Measurements from ENCODE around the gene NMNAT2. TPM values are rescaled to one million over a fixed set of nuclear protein-coding genes. Genes with fewer than 3 reads are reported as not detected.

NMNAT2 gene
- total and polyA plus RNA-seq, 2 experiments from 2014 or later, result 3.6 to 10.0 TPM

DNA sequence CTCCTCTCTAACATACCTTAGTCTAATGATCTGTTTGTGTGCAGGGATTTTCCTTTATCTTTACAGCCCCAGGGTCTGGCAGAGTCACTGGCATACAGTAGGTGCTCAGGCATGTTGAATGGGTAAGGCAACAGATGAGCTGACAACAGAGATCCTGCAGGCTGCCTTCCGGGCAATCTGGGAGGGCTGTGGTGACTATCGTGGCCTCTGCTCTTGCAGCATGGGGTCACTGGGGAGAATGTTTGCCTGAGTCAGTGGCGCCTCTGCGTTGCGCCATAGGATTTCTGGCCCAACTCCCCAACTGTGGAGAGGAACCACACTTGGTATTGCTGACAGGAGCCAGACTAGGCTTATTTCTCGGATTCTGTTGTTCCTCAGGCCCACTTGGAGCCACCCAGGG, 138.3 kb downstream of the NMNAT2 start:
- Histone ChIP-seq H3F3A (replicated peaks; ENCODE audit: low read depth) (peaks cover 6% of the 10 kb centered on the region; the same call in 1 of the 2 replicates), H4K20me1 (replicated peaks; ENCODE audit: insufficient read depth) (no peaks in the 10 kb centered on the region), H3K27me3 (ENCODE audit: insufficient read depth) (no peaks in the 10 kb centered on the region), H3K9me2 (ENCODE audit: insufficient read depth) (no peaks in the 10 kb centered on the region), H3K36me3 (ENCODE audit: insufficient read depth) (no peaks in the 10 kb centered on the region), H3K27ac (ENCODE audit: low read depth) (0 out of 2 replicates have a peak overlapping the region, but pooled peaks have one; percentile 88), H3K79me2 (replicated peaks; ENCODE audit: insufficient read depth) (no peaks in the 10 kb centered on the region), H3K4me1 (ENCODE audit: insufficient read depth) (peaks cover 18% of the 10 kb centered on the region), H2AFZ (no peak overlapping the region), H3K4me2 (no peak overlapping the region), H3K4me3 (no peak overlapping the region)
- H3K4me3 Mint-ChIP-seq, result no peak overlapping the region
- no peaks in the 10 kb centered on the region for H3K36me3 Mint-ChIP-seq (ENCODE audit: low read depth)
- no peak for TF ChIP-seq REST (IDR thresholded peaks at IDR 0.05; ENCODE audit: unreplicated experiment)
- TF ChIP-seq JUNB (IDR thresholded peaks at IDR 0.05; ENCODE audit: unreplicated experiment), result no peak
- no peaks in the 10 kb centered on the region; the same call in 2 of the 3 replicates for H3K9me3 Mint-ChIP-seq
- DNase-seq (ENCODE audit: low spot score) (no peak), ATAC-seq (no peak)
- no peak overlapping the region for H3K27ac Mint-ChIP-seq
- H3K4me1 Mint-ChIP-seq, result peaks cover 32% of the 10 kb centered on the region
- H3K27me3 Mint-ChIP-seq (ENCODE audit: insufficient read depth, low read depth, poor library complexity), result no peaks in the 10 kb centered on the region

DNA sequence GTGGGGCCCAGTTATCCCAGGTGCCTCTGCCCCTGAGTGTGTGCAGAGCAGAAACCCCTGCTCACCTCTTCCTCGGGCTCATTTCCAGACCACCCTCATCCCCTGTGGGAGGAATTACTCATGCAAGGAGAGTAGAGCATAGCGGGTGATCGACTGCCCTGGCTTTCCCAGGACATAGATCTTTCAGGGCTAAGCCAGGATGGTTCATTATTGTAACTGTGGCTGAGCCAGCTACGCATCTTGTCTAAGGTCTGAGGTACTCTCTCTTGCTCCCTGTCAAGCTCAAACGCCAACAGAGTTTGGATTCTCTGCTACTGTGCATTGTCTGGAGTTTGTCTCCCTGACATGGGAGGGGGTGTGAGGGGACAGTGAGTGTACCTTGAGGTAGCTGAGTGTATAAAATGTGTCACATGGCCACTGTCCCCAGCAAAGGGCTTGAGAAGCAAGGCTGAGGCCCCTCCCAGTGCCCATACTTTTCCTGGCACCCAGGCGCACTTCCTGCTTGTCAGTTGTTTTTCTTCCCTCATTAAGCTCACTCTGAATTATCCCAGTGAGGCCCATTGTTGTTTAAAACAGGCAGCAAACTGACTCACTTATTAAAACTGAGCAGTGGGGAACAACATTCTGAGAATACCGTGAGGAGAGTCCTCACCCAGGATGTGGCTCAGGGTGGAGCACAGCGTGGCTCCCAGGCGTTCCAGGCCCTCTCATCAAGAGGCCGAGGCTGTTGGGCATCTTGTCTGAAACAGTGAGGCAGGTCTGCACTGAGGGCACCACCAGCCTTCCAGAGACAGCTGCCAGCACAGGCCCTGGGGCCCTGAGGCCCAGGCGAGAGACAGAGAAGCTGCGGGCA, 139.2 kb downstream of the NMNAT2 start:
- H3F3A ChIP-seq (replicated peaks; ENCODE audit: low read depth), result peaks cover 6% of the 10 kb centered on the region; the same call in 1 of the 2 replicates
- H3K9me2 ChIP-seq (ENCODE audit: insufficient read depth), result no peaks in the 10 kb centered on the region
- H3K27me3 ChIP-seq (ENCODE audit: insufficient read depth), result no peaks in the 10 kb centered on the region
- H3K4me1 ChIP-seq (ENCODE audit: insufficient read depth), result peaks cover 18% of the 10 kb centered on the region
- Mint-ChIP-seq H3K27me3 (ENCODE audit: insufficient read depth, low read depth, poor library complexity) (no peaks in the 10 kb centered on the region), H3K4me3 (no peak overlapping the region), H3K9me3 (no peaks in the 10 kb centered on the region; the same call in 2 of the 3 replicates), H3K4me1 (peaks cover 32% of the 10 kb centered on the region), H3K27ac (peak overlapping the region; percentile 65), H3K36me3 (ENCODE audit: low read depth) (no peaks in the 10 kb centered on the region)
- H3K79me2 ChIP-seq (replicated peaks; ENCODE audit: insufficient read depth), result no peaks in the 10 kb centered on the region
- H2AFZ ChIP-seq, result peak overlapping the region; percentile 59; the same call in 1 of the 2 replicates
- ATAC-seq (no peak; the same call in 2 of the 3 replicates), DNase-seq (ENCODE audit: low spot score) (no peak)
- peak overlapping the region; percentile 88 for H3K27ac ChIP-seq (ENCODE audit: low read depth)
- no peaks in the 10 kb centered on the region for H3K36me3 ChIP-seq (ENCODE audit: insufficient read depth)
- 0 out of 2 replicates have a peak overlapping the region, but pooled peaks have one; percentile 43 for H3K4me2 ChIP-seq
- no peaks in the 10 kb centered on the region for H4K20me1 ChIP-seq (replicated peaks; ENCODE audit: insufficient read depth)
- no peak overlapping the region for H3K4me3 ChIP-seq
- TF ChIP-seq REST (IDR thresholded peaks at IDR 0.05; ENCODE audit: unreplicated experiment) (no peak), STAT1 (IDR thresholded peaks at IDR 0.05; ENCODE audit: unreplicated experiment) (no peak), JUNB (IDR thresholded peaks at IDR 0.05; ENCODE audit: unreplicated experiment) (no peak)
- TF ChIP-seq, protein P1, sequence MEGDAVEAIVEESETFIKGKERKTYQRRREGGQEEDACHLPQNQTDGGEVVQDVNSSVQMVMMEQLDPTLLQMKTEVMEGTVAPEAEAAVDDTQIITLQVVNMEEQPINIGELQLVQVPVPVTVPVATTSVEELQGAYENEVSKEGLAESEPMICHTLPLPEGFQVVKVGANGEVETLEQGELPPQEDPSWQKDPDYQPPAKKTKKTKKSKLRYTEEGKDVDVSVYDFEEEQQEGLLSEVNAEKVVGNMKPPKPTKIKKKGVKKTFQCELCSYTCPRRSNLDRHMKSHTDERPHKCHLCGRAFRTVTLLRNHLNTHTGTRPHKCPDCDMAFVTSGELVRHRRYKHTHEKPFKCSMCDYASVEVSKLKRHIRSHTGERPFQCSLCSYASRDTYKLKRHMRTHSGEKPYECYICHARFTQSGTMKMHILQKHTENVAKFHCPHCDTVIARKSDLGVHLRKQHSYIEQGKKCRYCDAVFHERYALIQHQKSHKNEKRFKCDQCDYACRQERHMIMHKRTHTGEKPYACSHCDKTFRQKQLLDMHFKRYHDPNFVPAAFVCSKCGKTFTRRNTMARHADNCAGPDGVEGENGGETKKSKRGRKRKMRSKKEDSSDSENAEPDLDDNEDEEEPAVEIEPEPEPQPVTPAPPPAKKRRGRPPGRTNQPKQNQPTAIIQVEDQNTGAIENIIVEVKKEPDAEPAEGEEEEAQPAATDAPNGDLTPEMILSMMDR (conservative IDR thresholded peaks at IDR 0.05; ENCODE audit: low read depth in 2 of 2), result no peak
